ENCODE measurements around the gene BEAN1. TPM values are rescaled to one million over a fixed set of nuclear protein-coding genes. Genes with fewer than 3 reads are reported as not detected.

BEAN1 gene
- total RNA-seq, 1 experiment from 2014 or later: 0.24 TPM

GRCh38 chr16:66524601-66525164, 97.6 kb downstream of the BEAN1 start:
- H3K27me3 Mint-ChIP-seq (ENCODE audit: low read depth): peaks cover 2% of the 10 kb centered on the region; the same call in 1 of the 2 replicates
- no peak overlapping the region for H2BK12ac ChIP-seq (ENCODE audit: insufficient read length, low read depth, low read length)
- H3K4me2 ChIP-seq (ENCODE audit: insufficient read depth, insufficient read length, low read length): no peak overlapping the region
- H3K9me3 ChIP-seq (ENCODE audit: control insufficient read depth, low read depth, low read length): no peaks in the 10 kb centered on the region
- H4K5ac ChIP-seq (ENCODE audit: insufficient read length, low read depth, low read length): no peak overlapping the region
- H3K27ac Mint-ChIP-seq: peak overlapping the region in 1 of 3 experiments; percentile 69; a peak in 1 of 7 replicates
- H3K27ac ChIP-seq (ENCODE audit: insufficient read length, low read depth, low read length): no peak overlapping the region
- no peaks in the 10 kb centered on the region for H3K4me1 ChIP-seq (ENCODE audit: insufficient read depth, low read length)
- H3K79me1 ChIP-seq (ENCODE audit: insufficient read depth, low read depth, low read length, poor library complexity, severe bottlenecking): no peaks in the 10 kb centered on the region
- no peak for TF ChIP-seq CTCF (conservative IDR thresholded peaks at IDR 0.05)
- H3K23ac ChIP-seq (ENCODE audit: insufficient read length, low read depth, low read length): no peak overlapping the region
- H3K4me3 Mint-ChIP-seq: no peak overlapping the region
- H3K27me3 ChIP-seq (ENCODE audit: insufficient read depth, low read length): no peaks in the 10 kb centered on the region
- H3K4me1 Mint-ChIP-seq: 0 out of 4 replicates have a peak, but pooled peaks cover 0 to 3% of the 10 kb centered on the region in 2 experiments
- no CpG with 5 or more reads among the region's 6 CpGs for WGBS (ENCODE audit: extremely low coverage, insufficient read length, low lambda C conversion rate)
- no peak overlapping the region for H4K8ac ChIP-seq (replicated peaks; ENCODE audit: insufficient read length, low read depth, low read length)
- H2AK5ac ChIP-seq (ENCODE audit: insufficient read length, low read length): no peak overlapping the region
- H2BK120ac ChIP-seq (ENCODE audit: low read depth, low read length, poor library complexity, severe bottlenecking): no peak overlapping the region
- no peak overlapping the region for H3T11ph ChIP-seq (ENCODE audit: low read length)
- no peak for DNase-seq
- H3K9me3 Mint-ChIP-seq: no peaks in the 10 kb centered on the region
- H2BK20ac ChIP-seq (ENCODE audit: low read depth, low read length, poor library complexity, severe bottlenecking): no peak overlapping the region
- no peak overlapping the region for H4K91ac ChIP-seq (ENCODE audit: insufficient read length, low read depth, low read length)
- no peak overlapping the region for H3K56ac ChIP-seq (ENCODE audit: insufficient read length, low read depth, low read length)
- no peak overlapping the region for H3K14ac ChIP-seq (ENCODE audit: insufficient read depth, low read length)
- no peaks in the 10 kb centered on the region for H3K79me2 ChIP-seq (ENCODE audit: insufficient read depth, low read length)
- no peak overlapping the region for H2BK5ac ChIP-seq (ENCODE audit: insufficient read length, low read length)
- H3K9ac ChIP-seq (ENCODE audit: extremely low read depth, insufficient read length, low read length): no peak overlapping the region
- H2AFZ ChIP-seq (ENCODE audit: low read length): no peak overlapping the region
- H3K18ac ChIP-seq (ENCODE audit: insufficient read length, low read depth, low read length): no peak overlapping the region
- H3K4ac ChIP-seq (ENCODE audit: low read depth, low read length): no peak overlapping the region
- H3K36me3 Mint-ChIP-seq (ENCODE audit: insufficient read depth in 1 of 3, low read depth in 3 of 3): peaks cover 0 to 6% (median 0%) of the 10 kb centered on the region in 3 experiments; a peak in 4 of 7 replicates
- no peak overlapping the region for H2BK15ac ChIP-seq (ENCODE audit: low read depth, low read length)
- no peaks in the 10 kb centered on the region for H4K20me1 ChIP-seq (ENCODE audit: control insufficient read depth, insufficient read depth, insufficient read length)
- H3K23me2 ChIP-seq (ENCODE audit: insufficient read length, low read depth, low read length, poor library complexity, severe bottlenecking): no peaks in the 10 kb centered on the region
